HFFc6 (cell line): Measurements from ENCODE around the gene COMMD1. TPM values are rescaled to one million over a fixed set of nuclear protein-coding genes. Genes with fewer than 3 reads are reported as not detected.
A peak's percentile ranks its signal among the peaks of the same experiment; 100 is the strongest.

Source experiments
- DNase-seq: peaks from one replicate; pipeline ENCODE4 v3.0.0-alpha.2; 2018
- H3K27ac Mint-ChIP-seq: 2 replicates; pipeline ENCODE4 v1.8.0; 2020; ENCODE audit warnings: mild to moderate bottlenecking, mixed read lengths
- H3K27me3 Mint-ChIP-seq: 2 replicates; pipeline ENCODE4 v1.8.0; 2021; ENCODE audit warnings: mild to moderate bottlenecking, moderate library complexity, mixed read lengths; ENCODE audit not compliant: insufficient read depth
- H3K36me3 Mint-ChIP-seq: 2 replicates; pipeline ENCODE4 v1.8.0; 2021; ENCODE audit warnings: low read depth, mixed read lengths
- H3K4me1 Mint-ChIP-seq: 2 replicates; pipeline ENCODE4 v1.8.0; 2020; ENCODE audit warnings: low read depth, mixed read lengths
- H3K4me3 Mint-ChIP-seq: 2 replicates; pipeline ENCODE4 v1.8.0; 2020; ENCODE audit warnings: mild to moderate bottlenecking, moderate library complexity, mixed read lengths
- H3K9me3 Mint-ChIP-seq: 2 replicates; pipeline ENCODE4 v1.8.0; 2020; ENCODE audit warnings: mild to moderate bottlenecking, mixed read lengths
- total RNA-seq, 6 experiments: library from RNA; stranded (reverse); fragmentation: NEBNext Ultra II Directional; extraction: Animal tissue kit (Norgen Biotek cat#: 25700); gene quantifications; 2 replicates in 1 of 6; 3 replicates in 5 of 6; pipeline ENCODE4 v1.2.3, GENCODE V29; 2021
- TF ChIP-seq, protein P1 (sequence below): fragments of 200-600 bp; sonication (generic); IDR thresholded peaks from 2 replicates; pipeline ENCODE4 v1.5.0; 2021; ENCODE audit warnings: antibody characterized with exemption, mild to moderate bottlenecking

COMMD1 gene
- total RNA-seq, 6 experiments from 2014 or later, result 41.1 to 53.6 (median 48.3) TPM

DNA sequence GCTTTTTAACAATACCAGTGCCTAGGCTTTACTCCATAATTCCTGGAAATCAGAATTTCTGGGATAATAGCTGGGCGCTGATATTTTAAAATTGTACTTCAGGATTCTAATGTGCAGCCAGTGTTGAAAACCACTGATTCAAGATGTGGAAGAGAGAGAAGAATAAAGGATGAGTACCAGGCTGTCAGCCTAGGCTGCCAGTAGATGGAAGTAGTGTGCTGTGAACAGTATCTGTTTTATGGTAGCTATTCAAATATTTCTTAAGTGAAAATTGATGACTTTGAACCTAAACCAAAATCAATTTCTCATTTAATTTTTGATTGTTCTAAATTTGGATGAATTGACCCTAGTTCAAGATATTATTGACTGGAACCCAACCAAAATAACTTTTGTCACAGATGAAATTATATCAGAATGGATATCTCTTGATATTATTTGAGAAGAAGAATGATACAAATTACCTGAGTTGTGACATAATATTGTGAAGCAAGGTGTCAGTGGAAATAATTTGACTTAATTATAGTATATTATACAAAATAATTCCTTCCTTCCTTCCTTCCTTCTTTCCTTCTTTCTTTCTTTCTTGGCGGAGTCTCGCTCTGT lies 88.0 kb downstream of the COMMD1 start:
- TF ChIP-seq, protein P1, sequence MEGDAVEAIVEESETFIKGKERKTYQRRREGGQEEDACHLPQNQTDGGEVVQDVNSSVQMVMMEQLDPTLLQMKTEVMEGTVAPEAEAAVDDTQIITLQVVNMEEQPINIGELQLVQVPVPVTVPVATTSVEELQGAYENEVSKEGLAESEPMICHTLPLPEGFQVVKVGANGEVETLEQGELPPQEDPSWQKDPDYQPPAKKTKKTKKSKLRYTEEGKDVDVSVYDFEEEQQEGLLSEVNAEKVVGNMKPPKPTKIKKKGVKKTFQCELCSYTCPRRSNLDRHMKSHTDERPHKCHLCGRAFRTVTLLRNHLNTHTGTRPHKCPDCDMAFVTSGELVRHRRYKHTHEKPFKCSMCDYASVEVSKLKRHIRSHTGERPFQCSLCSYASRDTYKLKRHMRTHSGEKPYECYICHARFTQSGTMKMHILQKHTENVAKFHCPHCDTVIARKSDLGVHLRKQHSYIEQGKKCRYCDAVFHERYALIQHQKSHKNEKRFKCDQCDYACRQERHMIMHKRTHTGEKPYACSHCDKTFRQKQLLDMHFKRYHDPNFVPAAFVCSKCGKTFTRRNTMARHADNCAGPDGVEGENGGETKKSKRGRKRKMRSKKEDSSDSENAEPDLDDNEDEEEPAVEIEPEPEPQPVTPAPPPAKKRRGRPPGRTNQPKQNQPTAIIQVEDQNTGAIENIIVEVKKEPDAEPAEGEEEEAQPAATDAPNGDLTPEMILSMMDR, result peak; percentile 83
- Mint-ChIP-seq H3K27me3 (no peaks in the 10 kb centered on the region), H3K36me3 (peaks cover 7% of the 10 kb centered on the region), H3K4me1 (peaks cover 6% of the 10 kb centered on the region; the same call in 1 of the 2 replicates), H3K9me3 (no peaks in the 10 kb centered on the region; the same call in 1 of the 2 replicates), H3K4me3 (no peak overlapping the region), H3K27ac (no peak overlapping the region)
- DNase-seq, result peak; percentile 52

DNA sequence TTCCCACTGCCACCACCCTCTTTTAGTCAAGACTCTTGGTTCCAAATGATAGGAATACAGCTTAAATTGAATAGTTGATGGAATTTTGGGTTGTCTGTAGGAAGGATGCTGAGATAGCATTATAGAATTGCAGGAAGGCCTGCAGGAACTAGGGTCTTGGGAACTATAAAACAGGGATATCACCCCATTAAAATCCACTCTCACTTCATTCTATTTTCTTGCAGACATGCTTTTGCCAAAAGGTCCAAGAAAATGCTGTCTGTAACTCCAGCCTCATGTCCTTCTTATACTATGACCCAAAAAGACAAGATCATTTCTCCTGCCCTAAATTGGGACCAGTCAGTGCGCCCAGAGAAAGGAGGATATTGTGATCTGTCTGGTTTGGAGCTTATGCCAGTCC lies 89.1 kb downstream of the COMMD1 start:
- DNase-seq, result no peak
- H3K27ac Mint-ChIP-seq, result no peak overlapping the region
- no peaks in the 10 kb centered on the region for H3K36me3 Mint-ChIP-seq
- no peaks in the 10 kb centered on the region for H3K9me3 Mint-ChIP-seq
- no peaks in the 10 kb centered on the region for H3K27me3 Mint-ChIP-seq
- no peaks in the 10 kb centered on the region for H3K4me1 Mint-ChIP-seq
- TF ChIP-seq, protein P1, result no peak
- H3K4me3 Mint-ChIP-seq, result no peak overlapping the region

DNA sequence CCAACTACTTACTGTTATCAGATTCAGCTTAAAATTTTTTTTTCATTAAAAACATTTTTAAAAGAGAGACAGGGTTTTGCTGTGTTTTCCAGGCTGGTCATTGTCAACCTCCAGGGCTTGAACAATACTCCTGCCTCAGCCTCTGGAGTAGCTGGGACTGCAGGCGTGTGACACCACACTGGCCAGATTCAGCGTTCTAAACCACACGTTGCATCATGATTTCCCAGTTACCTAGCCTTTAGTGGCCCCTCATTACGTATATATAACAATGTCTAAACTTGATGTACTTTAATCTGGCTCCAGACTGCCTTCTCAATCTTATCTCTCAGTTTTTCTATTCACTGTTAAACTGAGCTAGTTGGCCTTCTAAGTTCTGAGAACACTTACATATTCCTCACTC lies 89.6 kb downstream of the COMMD1 start:
- Mint-ChIP-seq H3K4me3 (no peak overlapping the region), H3K36me3 (no peaks in the 10 kb centered on the region), H3K4me1 (no peaks in the 10 kb centered on the region), H3K27ac (no peak overlapping the region), H3K9me3 (no peaks in the 10 kb centered on the region), H3K27me3 (no peaks in the 10 kb centered on the region)
- TF ChIP-seq, protein P1, result no peak
- no peak for DNase-seq

GRCh38 chr2:61995515-61995914 lies 90.0 kb downstream of the COMMD1 start:
- Mint-ChIP-seq H3K4me3 (no peak overlapping the region), H3K36me3 (no peaks in the 10 kb centered on the region), H3K9me3 (no peaks in the 10 kb centered on the region), H3K27ac (no peak overlapping the region), H3K27me3 (no peaks in the 10 kb centered on the region), H3K4me1 (no peaks in the 10 kb centered on the region)
- TF ChIP-seq, protein P1, result no peak
- DNase-seq, result no peak

DNA sequence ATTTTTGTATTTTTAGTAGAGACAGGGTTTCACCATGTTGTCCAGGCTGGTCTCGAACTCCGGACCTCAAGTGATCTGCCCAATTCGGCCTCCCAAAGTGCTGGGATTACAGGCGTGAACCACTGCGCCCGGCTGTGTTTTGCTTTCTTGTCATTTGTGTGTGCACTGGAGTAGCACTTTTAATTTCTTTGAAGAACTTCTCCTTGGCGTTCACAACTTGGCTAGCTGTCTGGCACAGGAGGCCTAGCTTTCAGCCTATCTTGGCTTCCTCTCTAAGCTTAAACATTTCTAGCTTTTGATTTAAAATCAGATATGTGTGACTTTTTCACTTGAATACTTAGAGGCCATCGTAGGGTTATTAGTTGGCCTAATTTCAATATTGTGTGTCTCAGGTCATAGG lies 93.0 kb downstream of the COMMD1 start:
- H3K27me3 Mint-ChIP-seq, result no peaks in the 10 kb centered on the region
- H3K4me1 Mint-ChIP-seq, result no peaks in the 10 kb centered on the region
- H3K4me3 Mint-ChIP-seq, result no peak overlapping the region
- no peaks in the 10 kb centered on the region for H3K9me3 Mint-ChIP-seq
- no peaks in the 10 kb centered on the region for H3K36me3 Mint-ChIP-seq
- no peak for DNase-seq
- TF ChIP-seq, protein P1, result no peak
- H3K27ac Mint-ChIP-seq, result no peak overlapping the region

DNA sequence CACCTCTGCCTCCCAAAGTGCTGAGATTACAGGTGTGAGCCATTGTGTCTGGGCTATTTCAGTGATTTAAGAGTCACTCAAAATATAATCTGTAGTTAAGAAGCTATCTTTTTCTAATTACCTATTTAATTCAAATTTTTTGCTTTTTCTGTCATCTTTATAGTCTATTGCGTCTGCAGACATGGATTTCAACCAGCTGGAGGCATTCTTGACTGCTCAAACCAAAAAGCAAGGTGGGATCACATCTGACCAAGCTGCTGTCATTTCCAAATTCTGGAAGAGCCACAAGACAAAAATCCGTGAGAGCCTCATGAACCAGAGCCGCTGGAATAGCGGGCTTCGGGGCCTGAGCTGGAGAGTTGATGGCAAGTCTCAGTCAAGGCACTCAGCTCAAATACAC lies 95.1 kb downstream of the COMMD1 start:
- peaks cover 7% of the 10 kb centered on the region; the same call in 1 of the 2 replicates for H3K36me3 Mint-ChIP-seq
- H3K27me3 Mint-ChIP-seq, result no peaks in the 10 kb centered on the region
- TF ChIP-seq, protein P1, result no peak
- H3K4me1 Mint-ChIP-seq, result no peaks in the 10 kb centered on the region
- H3K27ac Mint-ChIP-seq, result no peak overlapping the region
- no peak for DNase-seq
- no peaks in the 10 kb centered on the region for H3K9me3 Mint-ChIP-seq
- H3K4me3 Mint-ChIP-seq, result no peak overlapping the region
